GM12873 (cell line): ENCODE data around the gene PET117.

Experiments
- CTCF ChIP-seq: IDR thresholded peaks from 2 replicates; pipeline ENCODE4 v1.5.1; 2012; ENCODE audit warnings: low read depth, mild to moderate bottlenecking, moderate library complexity, low read length, control low read depth; ENCODE audit not compliant: insufficient read depth; ENCODE audit errors: missing control alignments

PET117 gene

GRCh38 chr20:18139832-18140231 is 2.2 kb downstream of the PET117 start:
- no peak for TF ChIP-seq CTCF

- TF ChIP-seq CTCF = no peak
Observed at GRCh38 chr20:18144541-18145099, 7.0 kb downstream of the PET117 start.

GRCh38 chr20:18154342-18154741 is 16.7 kb downstream of the PET117 start:
- no peak for TF ChIP-seq CTCF

- TF ChIP-seq CTCF = no peak
Observed at GRCh38 chr20:18156045-18156444, 18.4 kb downstream of the PET117 start.

GRCh38 chr20:18164356-18164755 is 26.7 kb downstream of the PET117 start:
- TF ChIP-seq CTCF = no peak

- TF ChIP-seq CTCF = no peak
Observed at GRCh38 chr20:18165553-18165952, 27.9 kb downstream of the PET117 start.

- TF ChIP-seq CTCF = no peak
Observed at GRCh38 chr20:18166241-18166881, 28.7 kb downstream of the PET117 start.
